ENCODE results near the gene RHBG.
"Not testable (repeated sequence)": the region's sequence is repeated elsewhere in the genome, so short reads cannot be mapped to it uniquely, and the experiment has no call there.

The RHBG gene

DNA sequence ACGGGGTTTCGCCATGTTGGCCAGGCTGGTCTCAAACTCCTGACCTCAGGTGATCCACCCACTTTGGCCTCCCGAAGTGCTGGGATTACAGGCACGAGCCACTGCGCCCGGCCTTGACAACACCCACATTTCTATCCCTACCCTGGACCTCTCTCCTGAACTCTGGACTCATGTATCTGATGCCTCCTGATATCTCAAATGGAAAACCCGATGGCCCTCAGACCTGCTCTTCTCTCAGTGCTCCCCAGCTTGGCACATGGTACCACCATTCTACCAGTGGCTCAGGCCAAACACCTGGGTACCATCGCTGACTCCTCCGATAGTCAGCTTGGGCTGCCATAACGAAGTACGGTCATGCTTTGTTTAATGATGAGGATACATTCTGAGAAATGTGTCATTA lies 8.5 kb upstream of the RHBG start:
- no peak for DNase-seq (ENCODE audit: low read depth in 2 of 2)

- DNase-seq (ENCODE audit: low read depth in 2 of 2), result no peak
These were observed 3.3 kb upstream of the RHBG start for GRCh38 chr1:156365754-156366153.

DNA sequence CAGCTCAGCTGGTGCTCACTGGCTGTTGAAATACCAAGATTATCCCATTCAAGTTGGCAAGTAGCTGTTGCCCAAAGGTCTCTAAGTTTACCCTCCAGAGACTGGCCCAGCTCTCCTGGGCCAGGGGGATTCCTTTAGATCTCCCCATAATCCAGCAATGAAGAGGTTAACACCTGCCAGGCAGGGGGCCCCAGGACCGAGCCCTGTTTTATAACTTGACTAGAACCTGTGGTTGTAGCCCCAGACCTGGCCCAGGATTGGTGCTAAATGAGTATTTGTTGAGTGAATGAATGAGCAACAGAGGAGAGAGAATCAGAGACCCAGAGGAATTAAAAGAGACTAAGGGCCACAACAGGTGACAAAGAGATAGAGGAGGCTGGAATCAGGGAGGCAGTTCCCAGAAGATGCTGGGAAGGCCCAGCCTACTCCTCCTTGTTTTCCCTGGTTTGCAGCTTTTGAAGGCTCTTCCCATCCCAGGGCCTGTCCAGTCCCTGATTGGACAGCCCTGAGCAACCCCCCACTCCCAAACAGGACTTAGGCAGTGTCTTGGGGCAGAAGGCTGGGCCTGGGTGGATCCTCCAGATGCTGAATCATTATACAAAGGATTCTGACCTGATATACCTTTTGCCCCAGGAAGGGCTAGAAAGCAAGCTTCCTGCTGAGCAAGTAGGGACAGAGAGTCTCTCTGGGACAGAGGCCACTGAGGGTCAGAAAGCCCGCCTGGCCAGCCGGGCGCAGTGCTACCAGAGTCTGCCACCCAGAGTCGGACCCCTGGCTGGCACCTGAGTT lies 2.4 kb upstream of the RHBG start:
- no peak for DNase-seq (ENCODE audit: low read depth in 2 of 2)

GRCh38 chr1:156367383-156368156 lies 1.4 kb upstream of the RHBG start:
- DNase-seq (ENCODE audit: low read depth in 2 of 2), result no peak

DNA sequence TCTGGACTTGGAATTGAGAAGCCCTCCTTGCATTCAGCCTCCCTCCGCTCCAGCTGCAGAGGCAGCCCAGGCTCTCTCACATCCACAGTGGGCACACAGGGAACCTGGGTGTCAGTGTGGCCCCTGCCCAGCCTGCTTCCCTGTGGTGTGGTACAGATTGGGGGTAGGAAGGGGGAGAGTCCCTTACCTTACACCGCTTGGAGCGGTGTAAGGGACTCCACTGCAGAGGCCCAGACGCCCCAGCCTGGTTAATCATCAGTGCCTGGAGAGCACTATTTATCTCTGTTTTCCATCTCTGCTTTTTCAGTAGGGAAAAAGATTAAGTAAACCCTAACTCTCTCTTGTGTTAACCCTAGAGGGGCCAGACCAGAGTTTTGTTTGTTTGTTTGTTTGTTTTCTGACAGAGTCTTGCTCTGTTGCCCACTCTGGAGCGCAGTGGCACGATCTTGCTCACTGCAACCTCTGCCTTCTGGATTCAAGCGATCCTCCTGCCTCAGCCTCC lies 803 bp upstream of the RHBG start:
- no peak for DNase-seq (ENCODE audit: low read depth in 2 of 2)

- DNase-seq (ENCODE audit: low read depth in 2 of 2), result not testable (repeated sequence)
These were observed 775 bp downstream of the RHBG start for GRCh38 chr1:156369685-156370286.

- no peak for DNase-seq (ENCODE audit: low read depth in 2 of 2)
These were observed 2.7 kb downstream of the RHBG start for GRCh38 chr1:156371553-156372264.

DNA sequence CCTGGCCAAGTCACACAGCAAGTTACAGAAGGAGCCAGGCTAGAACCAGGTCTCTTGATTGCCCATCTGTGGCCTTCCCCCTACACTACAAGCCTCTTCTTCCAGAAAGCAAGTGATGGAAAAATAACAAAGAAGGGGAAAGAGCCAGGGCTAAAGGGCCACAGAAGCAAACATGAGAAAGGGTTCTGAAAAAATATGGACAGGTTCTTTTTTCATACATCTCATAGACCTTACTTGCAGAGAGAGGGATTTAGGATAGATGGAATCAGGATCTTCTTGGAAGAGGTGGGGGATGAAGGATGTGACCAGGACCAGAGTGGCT lies 3.2 kb downstream of the RHBG start:
- no peak for DNase-seq (ENCODE audit: low read depth in 2 of 2)

GRCh38 chr1:156372876-156373275 lies 3.9 kb downstream of the RHBG start:
- DNase-seq (ENCODE audit: low read depth in 2 of 2), result no peak

GRCh38 chr1:156373546-156373945 lies 4.5 kb downstream of the RHBG start:
- no peak for DNase-seq (ENCODE audit: low read depth in 2 of 2)

DNA sequence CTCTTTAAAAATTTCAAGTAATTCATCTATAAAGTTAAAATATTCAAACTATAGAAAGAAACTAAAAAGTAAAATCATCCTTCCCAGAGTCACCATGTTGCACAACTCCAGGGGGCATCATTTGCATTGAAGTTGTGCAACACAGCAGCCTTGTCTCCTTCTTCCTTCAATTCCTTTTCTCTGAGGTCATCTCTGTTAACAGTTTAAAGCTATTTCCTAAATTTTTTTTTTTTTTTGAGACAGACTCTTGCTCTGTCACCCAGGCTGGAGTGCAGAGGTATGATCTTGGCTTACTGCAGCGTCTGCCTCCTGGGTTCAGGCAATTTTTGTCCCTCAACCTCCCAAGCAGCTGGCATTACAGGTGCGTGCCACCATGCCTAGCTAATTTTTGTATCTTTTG lies 7.1 kb downstream of the RHBG start:
- no peak for DNase-seq (ENCODE audit: low read depth in 2 of 2)

DNA sequence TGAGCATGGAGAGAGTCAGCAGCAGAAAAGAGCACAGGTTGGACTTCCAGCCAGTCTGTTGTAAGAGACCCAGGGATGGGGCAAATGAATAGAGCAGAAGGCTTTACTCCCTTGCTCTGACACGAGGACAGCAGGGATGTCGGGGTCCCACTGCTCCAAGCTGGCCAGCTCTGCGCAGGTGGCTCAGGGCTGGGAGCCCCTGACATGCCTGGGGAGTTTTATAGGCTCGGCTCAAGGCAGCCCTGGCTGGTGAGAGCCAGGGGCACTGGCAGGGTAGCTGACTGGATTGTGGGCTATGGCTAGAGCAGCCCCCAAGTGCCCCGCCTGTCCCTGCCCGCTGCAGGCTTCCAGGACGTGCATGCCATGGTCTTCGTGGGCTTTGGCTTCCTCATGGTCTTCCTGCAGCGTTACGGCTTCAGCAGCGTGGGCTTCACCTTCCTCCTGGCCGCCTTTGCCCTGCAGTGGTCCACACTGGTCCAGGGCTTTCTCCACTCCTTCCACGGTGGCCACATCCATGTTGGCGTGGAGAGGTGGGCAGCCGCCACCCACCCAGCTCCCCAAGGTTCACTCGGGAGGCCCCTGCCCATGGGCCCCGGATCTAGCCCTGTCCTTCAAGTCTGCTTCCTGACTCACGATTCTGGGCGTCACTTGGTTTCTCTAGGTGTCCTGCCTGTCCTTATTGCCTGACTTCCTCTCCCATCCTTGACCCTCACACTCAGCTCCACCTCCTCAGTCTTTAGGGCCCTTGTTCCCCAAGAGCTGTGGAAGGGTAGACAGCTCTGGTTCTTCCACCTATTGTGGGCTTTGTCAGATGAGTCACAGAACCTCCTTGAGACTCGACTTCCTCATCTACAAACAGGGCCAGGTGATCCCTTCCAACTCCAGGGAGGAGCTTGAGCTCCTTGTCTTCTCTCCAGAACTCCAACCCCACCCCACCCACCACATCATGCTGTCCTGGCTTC lies 8.2 kb downstream of the RHBG start:
- no peak for DNase-seq (ENCODE audit: low read depth in 2 of 2)

DNA sequence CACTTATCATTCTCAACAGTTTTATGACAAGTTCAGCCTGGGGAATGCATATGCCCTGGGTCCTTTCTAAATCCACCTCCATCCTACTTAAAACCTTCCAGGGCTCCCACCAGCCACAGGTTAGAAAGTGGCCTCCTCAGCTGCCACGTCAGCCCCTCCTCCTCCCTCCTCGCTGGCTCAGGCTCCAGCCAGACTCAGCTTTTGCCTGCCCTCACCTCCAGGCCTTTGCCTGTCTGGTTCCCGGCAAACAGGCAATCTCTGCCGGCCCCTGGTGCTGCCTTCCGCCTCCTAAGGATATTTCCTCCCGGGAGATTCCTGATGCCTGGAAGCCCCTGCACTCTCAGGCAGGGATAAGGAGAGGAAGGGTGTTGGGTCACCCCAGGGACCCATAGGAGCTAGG lies 9.5 kb downstream of the RHBG start:
- DNase-seq (ENCODE audit: low read depth in 2 of 2), result no peak

DNA sequence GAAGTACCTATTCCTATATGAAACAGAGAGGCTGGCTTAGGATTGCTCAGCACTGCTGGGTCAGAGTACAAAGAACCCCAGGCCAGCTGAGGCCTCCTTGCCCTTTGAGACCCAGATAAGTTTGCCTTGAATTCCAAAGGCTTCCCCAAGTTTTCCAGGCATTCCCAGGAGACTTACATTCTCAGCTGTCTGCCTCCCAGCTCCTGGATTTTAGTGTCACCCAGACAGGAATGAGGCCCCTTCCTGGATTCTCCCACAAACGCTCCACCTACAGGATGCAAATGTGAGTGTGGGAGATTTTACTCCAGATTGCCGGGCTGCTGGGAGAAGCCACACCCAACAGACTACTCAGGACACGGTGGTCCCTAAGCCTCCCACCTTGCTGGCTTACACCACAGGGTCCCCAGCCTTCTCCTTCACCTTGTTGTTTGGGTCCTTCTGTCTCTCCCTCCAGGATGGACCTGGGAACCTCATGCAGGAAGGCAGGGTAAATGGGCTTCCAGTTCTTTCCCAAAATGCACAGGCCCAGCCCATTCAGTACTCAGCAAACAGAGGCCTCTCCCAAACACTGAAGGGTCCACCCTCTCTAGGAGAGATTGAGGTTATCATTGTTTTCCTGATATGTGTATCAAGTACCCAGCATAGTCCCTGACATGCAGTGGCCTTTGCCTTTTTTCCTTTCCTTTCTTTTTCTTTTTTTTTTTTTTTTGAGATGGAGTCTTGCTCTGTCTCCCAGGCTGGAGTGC lies 10.6 kb downstream of the RHBG start:
- DNase-seq (ENCODE audit: low read depth in 2 of 2), result no peak

DNA sequence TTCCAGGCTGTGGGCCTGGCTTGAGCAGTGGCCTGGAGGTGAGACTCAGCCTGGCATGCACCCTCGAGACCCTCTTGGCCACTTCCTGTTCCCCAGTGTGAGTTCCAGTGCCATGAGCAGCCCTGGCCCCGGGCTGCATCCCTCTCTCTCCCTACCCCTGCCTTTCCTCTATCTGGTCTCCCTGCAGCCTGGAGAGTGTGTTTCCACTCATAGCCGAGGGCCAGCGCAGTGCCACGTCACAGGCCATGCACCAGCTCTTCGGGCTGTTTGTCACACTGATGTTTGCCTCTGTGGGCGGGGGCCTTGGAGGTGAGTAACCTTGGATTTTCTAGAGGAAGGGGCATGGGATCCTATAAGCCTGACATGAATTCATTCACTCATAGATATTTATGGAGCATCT lies 13.6 kb downstream of the RHBG start:
- DNase-seq (ENCODE audit: low read depth in 2 of 2), result no peak

- peak; percentile 5 to 28 for DNase-seq (ENCODE audit: low read depth in 2 of 2)
These were observed 14.0 kb downstream of the RHBG start for GRCh38 chr1:156383023-156383422.

DNA sequence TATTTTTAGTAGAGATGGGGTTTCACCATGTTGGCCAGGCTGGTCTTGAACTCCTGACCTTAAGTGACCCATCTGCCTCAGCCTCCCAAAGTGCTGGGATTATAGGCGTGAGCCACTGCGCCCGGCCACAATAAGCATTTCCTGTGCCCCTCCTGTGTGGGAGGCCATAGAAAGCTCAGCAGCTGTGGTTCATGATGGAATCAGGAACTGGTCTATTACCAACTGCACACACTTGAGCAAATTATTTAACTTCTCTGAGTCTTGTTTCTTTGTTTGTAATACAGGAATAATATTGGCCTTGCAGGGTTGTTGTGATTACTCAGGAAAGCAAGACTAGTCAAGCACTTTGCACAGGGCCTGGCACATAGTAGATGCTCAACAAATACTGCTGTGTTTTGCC lies 15.0 kb downstream of the RHBG start:
- DNase-seq (ENCODE audit: low read depth in 2 of 2), result no peak

DNA sequence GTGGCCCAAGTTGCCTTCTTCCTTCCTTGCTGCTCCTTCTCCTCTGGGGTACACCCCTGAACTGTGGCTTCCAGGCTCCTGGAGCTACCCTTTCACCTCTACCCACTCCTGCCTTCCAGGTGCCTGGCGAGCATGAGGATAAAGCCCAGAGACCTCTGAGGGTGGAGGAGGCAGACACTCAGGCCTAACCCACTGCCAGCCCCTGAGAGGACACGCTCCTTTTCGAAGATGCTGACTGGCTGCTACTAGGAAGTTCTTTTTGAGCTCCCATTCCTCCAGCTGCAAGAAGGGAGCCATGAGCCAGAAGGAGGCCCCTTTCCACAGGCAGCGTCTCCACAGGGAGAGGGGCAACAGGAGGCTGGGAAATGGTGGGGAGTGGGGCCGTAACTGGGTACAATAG lies 15.6 kb downstream of the RHBG start:
- DNase-seq (ENCODE audit: low read depth in 2 of 2), result no peak

GRCh38 chr1:156385534-156386031 lies 16.6 kb downstream of the RHBG start:
- DNase-seq (ENCODE audit: low read depth in 2 of 2), result peak; percentile 49 to 67
